Measurements from ENCODE around the gene PMVK. TPM values are rescaled to one million over a fixed set of nuclear protein-coding genes. Genes with fewer than 3 reads are reported as not detected.

Gene PMVK
- total RNA-seq, 1 experiment from 2014 or later = 42.2 TPM

- ChIA-PET CTCF (interaction anchor here (0.6 kb wide), 2 partner anchors 8 to 85 kb away, joined by 3 read pairs; no protein-coding TSS in a partner anchor), POLR2A (no interaction called here)
- TF ChIP-seq TCF7L2 (IDR thresholded peaks at IDR 0.05; ENCODE audit: low read depth, low read length) (no peak), CTCF (IDR thresholded peaks at IDR 0.05) (no peak), REST (IDR thresholded peaks at IDR 0.05; ENCODE audit: insufficient read depth in 1 of 2, low read depth in 2 of 2, low read length in 1 of 2) (no peak), POLR2AphosphoS5 (IDR thresholded peaks at IDR 0.05; ENCODE audit: low read depth, low read length) (no peak), SIN3A (IDR thresholded peaks at IDR 0.05; ENCODE audit: borderline replicate concordance, insufficient read depth, low read depth, low read length) (no peak)
- H3K27ac ChIP-seq (ENCODE audit: low read length) = no peak overlapping the region
- H3K4me3 ChIP-seq (ENCODE audit: low read depth in 2 of 2, low read length in 2 of 2) = no peak overlapping the region
- no TSS peak for BruUV-seq (replicated peaks)
- DNase-seq (ENCODE audit: low read depth, low spot score) (no peak), ATAC-seq (no peak)
- intact Hi-C loops (cut with micrococcal nuclease; ENCODE audit: unreplicated experiment) = no loop called here
- peaks cover 6% of the 10 kb centered on the region; the same call in 1 of the 2 replicates for H3K4me1 ChIP-seq (ENCODE audit: control insufficient read depth, insufficient read depth, low read length)
- no peaks in the 10 kb centered on the region for H3K27me3 ChIP-seq (ENCODE audit: control insufficient read depth, insufficient read depth, low read length)
- no peaks in the 10 kb centered on the region for H3K9me3 ChIP-seq (ENCODE audit: control insufficient read depth, insufficient read depth, low read depth, low read length)
- in situ Hi-C loops (cut with HindIII; ENCODE audit: low pct_unique_long_range_greater_than_20kb, low sequenced_read_pairs) = no loop called here
- H3K36me3 ChIP-seq (ENCODE audit: control insufficient read depth, insufficient read depth, low read length) = no peaks in the 10 kb centered on the region
Observed at GRCh38 chr1:154948079-154948478, 11.6 kb upstream of the PMVK start.

GRCh38 chr1:154945962-154946850 is 9.7 kb upstream of the PMVK start:
- ATAC-seq (no peak), DNase-seq (ENCODE audit: low read depth, low spot score) (no peak)
- no peak overlapping the region for H3K4me3 ChIP-seq (ENCODE audit: low read depth in 2 of 2, low read length in 2 of 2)
- no peaks in the 10 kb centered on the region for H3K9me3 ChIP-seq (ENCODE audit: control insufficient read depth, insufficient read depth, low read depth, low read length)
- in situ Hi-C loops (cut with HindIII; ENCODE audit: low pct_unique_long_range_greater_than_20kb, low sequenced_read_pairs) = no loop called here
- POLR2A ChIA-PET = no interaction called here
- intact Hi-C loops (cut with micrococcal nuclease; ENCODE audit: unreplicated experiment) = no loop called here
- no peak for TF ChIP-seq TCF7L2 (IDR thresholded peaks at IDR 0.05; ENCODE audit: low read depth, low read length)
- TF ChIP-seq SIN3A (IDR thresholded peaks at IDR 0.05; ENCODE audit: borderline replicate concordance, insufficient read depth, low read depth, low read length) = no peak
- TF ChIP-seq REST (IDR thresholded peaks at IDR 0.05; ENCODE audit: insufficient read depth in 1 of 2, low read depth in 2 of 2, low read length in 1 of 2) = no peak
- TF ChIP-seq CTCF (IDR thresholded peaks at IDR 0.05) = no peak
- no peak for TF ChIP-seq POLR2AphosphoS5 (IDR thresholded peaks at IDR 0.05; ENCODE audit: low read depth, low read length)
- CTCF ChIA-PET = interaction anchor here (0.5 to 0.6 kb wide), 2 partner anchors 35 to 44 kb away, joined by 3 read pairs; no protein-coding TSS in a partner anchor
- H3K27me3 ChIP-seq (ENCODE audit: control insufficient read depth, insufficient read depth, low read length) = no peaks in the 10 kb centered on the region
- peaks cover 6% of the 10 kb centered on the region; the same call in 1 of the 2 replicates for H3K4me1 ChIP-seq (ENCODE audit: control insufficient read depth, insufficient read depth, low read length)
- no peak overlapping the region for H3K27ac ChIP-seq (ENCODE audit: low read length)
- H3K36me3 ChIP-seq (ENCODE audit: control insufficient read depth, insufficient read depth, low read length) = no peaks in the 10 kb centered on the region
- no TSS peak for BruUV-seq (replicated peaks)
